Osteocyte (in vitro differentiated cells): ENCODE data around the gene PEX11A. TPM values are rescaled to one million over a fixed set of nuclear protein-coding genes. Genes with fewer than 3 reads are reported as not detected.
A peak's percentile ranks its signal among the peaks of the same experiment; 100 is the strongest.

Experiments
- DNase-seq: peaks from one replicate; pipeline ENCODE4 v3.0.0; 2021; ENCODE audit warnings: mixed read lengths; ENCODE audit not compliant: unreplicated experiment; ENCODE audit errors: extremely low spot score
- H3K27ac Mint-ChIP-seq: one replicate; pipeline ENCODE4 v1.8.0; 2021; ENCODE audit warnings: mild to moderate bottlenecking, mixed read lengths; ENCODE audit not compliant: unreplicated experiment
- H3K27me3 Mint-ChIP-seq: one replicate; pipeline ENCODE4 v1.8.0; 2021; ENCODE audit warnings: mixed read lengths; ENCODE audit not compliant: unreplicated experiment
- H3K36me3 Mint-ChIP-seq: one replicate; pipeline ENCODE4 v1.8.0; 2021; ENCODE audit warnings: mixed read lengths; ENCODE audit not compliant: unreplicated experiment
- H3K4me1 Mint-ChIP-seq: one replicate; pipeline ENCODE4 v1.8.0; 2021; ENCODE audit warnings: mixed read lengths; ENCODE audit not compliant: unreplicated experiment
- H3K4me3 Mint-ChIP-seq: one replicate; pipeline ENCODE4 v1.8.0; 2021; ENCODE audit warnings: mild to moderate bottlenecking, moderate library complexity, mixed read lengths; ENCODE audit not compliant: unreplicated experiment
- H3K9me3 Mint-ChIP-seq: one replicate; pipeline ENCODE4 v1.8.0; 2021; ENCODE audit warnings: mixed read lengths; ENCODE audit not compliant: unreplicated experiment
- CTCF ChIP-seq: fragments of 200-600 bp; sonication (generic); IDR thresholded peaks from 2 replicates; pipeline ENCODE4 v1.5.0; 2021; ENCODE audit warnings: antibody characterized with exemption, mild to moderate bottlenecking, moderate library complexity
- total RNA-seq: library from RNA; stranded (reverse); gene quantifications from 2 replicates; pipeline ENCODE4 v1.2.1, GENCODE V29; 2021

Gene PEX11A
- total RNA-seq, 1 donor from 2014 or later = 5.6 TPM

GRCh38 chr15:89640245-89640644, 50.3 kb downstream of the PEX11A start:
- DNase-seq = no peak
- no peaks in the 10 kb centered on the region for H3K4me1 Mint-ChIP-seq
- TF ChIP-seq CTCF = no peak

GRCh38 chr15:89633585-89633984, 57.0 kb downstream of the PEX11A start:
- Mint-ChIP-seq H3K27me3 (no peaks in the 10 kb centered on the region), H3K4me1 (no peaks in the 10 kb centered on the region), H3K36me3 (peaks cover 38% of the 10 kb centered on the region), H3K9me3 (peaks cover 3% of the 10 kb centered on the region), H3K27ac (no peak overlapping the region), H3K4me3 (no peak overlapping the region)
- TF ChIP-seq CTCF = no peak
- DNase-seq = peak; percentile 72

More at GRCh38 chr15:89640245-89640644, 50.3 kb downstream of the PEX11A start:
- H3K27ac Mint-ChIP-seq = no peak overlapping the region
- H3K36me3 Mint-ChIP-seq = peaks cover 16% of the 10 kb centered on the region
- H3K27me3 Mint-ChIP-seq = no peaks in the 10 kb centered on the region
- H3K9me3 Mint-ChIP-seq = peaks cover 2% of the 10 kb centered on the region
- no peak overlapping the region for H3K4me3 Mint-ChIP-seq

- Mint-ChIP-seq H3K4me1 (no peaks in the 10 kb centered on the region), H3K9me3 (peaks cover 3% of the 10 kb centered on the region), H3K36me3 (peaks cover 40% of the 10 kb centered on the region), H3K27ac (no peak overlapping the region), H3K27me3 (no peaks in the 10 kb centered on the region), H3K4me3 (no peak overlapping the region)
- TF ChIP-seq CTCF = no peak
- peak; percentile 75 for DNase-seq
These were observed 57.8 kb downstream of the PEX11A start for GRCh38 chr15:89632563-89633430.

- no peaks in the 10 kb centered on the region for H3K4me1 Mint-ChIP-seq
- H3K27ac Mint-ChIP-seq = no peak overlapping the region
- DNase-seq = peak; percentile 71
- H3K36me3 Mint-ChIP-seq = peaks cover 42% of the 10 kb centered on the region
- H3K9me3 Mint-ChIP-seq = peaks cover 3% of the 10 kb centered on the region
- no peak for TF ChIP-seq CTCF
- H3K4me3 Mint-ChIP-seq = no peak overlapping the region
- no peaks in the 10 kb centered on the region for H3K27me3 Mint-ChIP-seq
These were observed 58.7 kb downstream of the PEX11A start for GRCh38 chr15:89631902-89632264.

Other genes starting within 250 kb of the PEX11A start
- not detected in 2 replicates for gene RHCG, start 194.2 kb downstream of the PEX11A start, total RNA-seq
- 2.1 and 2.3 TPM in 2 replicates for gene TICRR, start 115.3 kb downstream of the PEX11A start, total RNA-seq
- gene KIF7, start 35.3 kb downstream of the PEX11A start, total RNA-seq = 18.2 and 20.0 TPM in 2 replicates
- 0.70 and 0.84 TPM in 2 replicates for gene PLIN1, start 11.4 kb downstream of the PEX11A start, total RNA-seq
- 0.19 TPM in 1 of 2 replicates, not detected in the other for gene WDR93, start 57 bp upstream of the PEX11A start, total RNA-seq
- 2.1 and 2.2 TPM in 2 replicates for gene MESP1, start 60.5 kb upstream of the PEX11A start, total RNA-seq
- gene MESP2, start 85.6 kb upstream of the PEX11A start, total RNA-seq = not detected in 2 replicates
- gene ANPEP, start 124.1 kb upstream of the PEX11A start, total RNA-seq = 93.1 and 95.4 TPM in 2 replicates
- gene AP3S2, start 203.2 kb upstream of the PEX11A start, total RNA-seq = 26.9 and 29.3 TPM in 2 replicates
- 18.7 and 23.0 TPM in 2 replicates for gene ARPIN, start 222.2 kb upstream of the PEX11A start, total RNA-seq